ENCODE measurements around the gene RXRA. TPM values are rescaled to one million over a fixed set of nuclear protein-coding genes. Genes with fewer than 3 reads are reported as not detected.
A peak's percentile ranks its signal among the peaks of the same experiment; 100 is the strongest.

Gene RXRA
- total RNA-seq, 1 experiment from 2014 or later: 40.5 TPM

DNA sequence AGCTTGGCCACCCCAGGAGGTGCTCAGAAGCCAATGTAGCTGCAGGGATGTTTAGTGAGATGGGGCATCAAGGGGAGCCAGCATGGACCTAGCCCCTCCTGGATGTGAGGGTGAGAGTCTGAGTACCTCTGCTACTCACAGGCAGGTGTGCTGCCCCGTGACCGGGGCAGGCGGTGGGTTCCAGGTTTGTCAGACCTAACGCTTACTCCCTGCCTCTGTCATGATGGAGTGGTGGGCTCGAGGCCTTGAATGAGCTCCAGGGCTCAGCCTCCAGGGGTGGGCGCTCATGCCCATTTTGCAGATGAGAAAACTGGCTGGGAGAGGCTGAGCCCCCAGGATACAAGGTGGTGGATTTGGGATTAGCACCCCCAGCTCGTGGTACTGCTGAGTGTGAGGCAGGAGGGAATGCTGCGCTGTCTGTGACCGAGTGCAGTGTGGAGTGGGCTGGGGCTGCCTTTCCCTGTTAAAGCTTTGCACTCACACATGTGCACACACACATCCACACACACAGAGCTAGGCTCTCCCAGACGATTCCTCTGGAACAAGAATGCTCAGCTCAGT lies 1.5 kb downstream of the RXRA start:
- Histone ChIP-seq H3K36me3 (0 out of 2 replicates have a peak, but pooled peaks cover 2% of the 10 kb centered on the region), H3K27me3 (no peaks in the 10 kb centered on the region), H3K9me3 (no peaks in the 10 kb centered on the region), H3K4me3 (peak overlapping the region; percentile 66)
- DNase-seq: no peak

DNA sequence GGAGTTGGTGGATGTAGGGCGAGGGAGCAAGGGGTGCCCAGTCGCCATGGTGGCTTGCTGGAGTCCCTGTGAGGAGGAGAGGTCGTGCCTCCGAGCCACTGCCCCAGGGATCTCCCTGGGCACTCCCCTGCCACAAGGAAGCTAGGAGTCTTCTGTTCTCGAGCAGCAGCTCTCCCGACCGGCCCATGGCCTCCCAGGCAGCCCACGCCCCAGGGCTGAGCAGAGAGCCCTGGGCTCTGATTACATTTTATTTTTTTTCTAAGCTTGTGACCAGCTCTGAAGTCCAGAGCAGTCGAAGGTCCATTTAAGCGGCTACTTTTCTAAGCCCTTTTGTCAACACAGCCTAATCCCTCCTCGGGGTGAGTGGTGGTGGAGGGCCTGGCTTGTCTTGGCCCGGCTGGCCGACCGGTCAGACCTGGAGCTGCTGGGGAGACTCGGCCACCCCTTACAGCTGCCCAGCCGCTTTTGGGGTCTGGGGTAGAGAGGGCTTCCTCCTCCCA lies 2.1 kb downstream of the RXRA start:
- no peaks in the 10 kb centered on the region for H3K27me3 ChIP-seq
- peak; percentile 45 for DNase-seq
- H3K4me3 ChIP-seq: peak overlapping the region; percentile 66
- H3K36me3 ChIP-seq: 0 out of 2 replicates have a peak, but pooled peaks cover 2% of the 10 kb centered on the region
- no peaks in the 10 kb centered on the region for H3K9me3 ChIP-seq

DNA sequence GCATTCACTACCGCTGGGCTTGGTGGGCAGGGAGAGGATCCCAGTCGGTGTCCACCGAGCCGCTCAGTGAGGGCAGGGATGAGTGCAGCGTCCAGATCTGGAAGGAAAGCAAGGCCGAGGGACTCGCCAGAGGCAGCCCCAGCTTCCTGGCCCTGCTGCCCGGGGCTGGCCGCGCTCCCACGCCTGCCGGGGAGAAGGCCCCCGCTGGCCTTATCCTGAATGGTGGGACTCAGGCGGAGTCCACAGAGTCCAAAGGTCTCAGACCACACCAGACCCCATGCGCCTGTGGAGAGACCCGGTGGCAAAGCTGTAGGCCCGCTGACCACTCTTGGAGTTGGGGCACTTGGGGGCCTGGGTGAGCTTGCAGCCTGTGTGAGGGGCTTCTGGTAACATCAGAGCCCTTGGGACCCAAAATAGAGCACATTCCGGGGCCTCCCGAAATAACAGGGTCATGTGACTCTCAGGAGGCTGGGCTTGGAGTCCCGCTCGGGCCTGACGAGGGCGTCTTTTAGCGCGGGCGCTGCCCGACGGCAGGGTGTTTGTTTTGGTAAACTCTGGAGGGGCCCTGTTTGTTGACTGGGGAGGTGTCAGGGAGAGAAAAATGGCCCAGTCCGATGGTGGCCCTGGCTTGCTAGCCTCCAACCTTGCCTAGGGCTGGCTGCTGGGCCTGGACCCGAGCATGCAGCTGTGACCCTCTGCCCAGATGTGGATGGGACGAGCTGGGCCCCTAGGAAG lies 2.8 kb downstream of the RXRA start:
- peak overlapping the region; percentile 66 for H3K4me3 ChIP-seq
- no peaks in the 10 kb centered on the region for H3K27me3 ChIP-seq
- peak; percentile 52 for DNase-seq
- no peaks in the 10 kb centered on the region for H3K9me3 ChIP-seq
- 0 out of 2 replicates have a peak, but pooled peaks cover 2% of the 10 kb centered on the region for H3K36me3 ChIP-seq

DNA sequence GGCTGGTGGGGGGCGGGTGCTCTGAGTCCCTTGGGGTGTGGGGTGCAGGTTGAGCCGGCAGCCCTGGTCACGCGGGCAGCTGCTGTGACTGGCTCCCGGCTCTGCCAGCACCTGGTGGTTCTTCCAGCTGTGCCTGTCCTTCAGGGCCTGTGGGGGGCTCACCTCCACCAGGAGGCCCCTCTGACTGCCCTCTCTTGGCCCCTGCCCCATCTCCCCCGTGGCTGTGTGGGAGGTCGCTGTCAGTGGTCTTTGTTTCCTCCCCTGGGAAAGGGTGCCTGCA lies 3.3 kb downstream of the RXRA start:
- DNase-seq: no peak
- Histone ChIP-seq H3K9me3 (no peaks in the 10 kb centered on the region), H3K27me3 (no peaks in the 10 kb centered on the region), H3K4me3 (peak overlapping the region; percentile 66), H3K36me3 (0 out of 2 replicates have a peak, but pooled peaks cover 2% of the 10 kb centered on the region)

DNA sequence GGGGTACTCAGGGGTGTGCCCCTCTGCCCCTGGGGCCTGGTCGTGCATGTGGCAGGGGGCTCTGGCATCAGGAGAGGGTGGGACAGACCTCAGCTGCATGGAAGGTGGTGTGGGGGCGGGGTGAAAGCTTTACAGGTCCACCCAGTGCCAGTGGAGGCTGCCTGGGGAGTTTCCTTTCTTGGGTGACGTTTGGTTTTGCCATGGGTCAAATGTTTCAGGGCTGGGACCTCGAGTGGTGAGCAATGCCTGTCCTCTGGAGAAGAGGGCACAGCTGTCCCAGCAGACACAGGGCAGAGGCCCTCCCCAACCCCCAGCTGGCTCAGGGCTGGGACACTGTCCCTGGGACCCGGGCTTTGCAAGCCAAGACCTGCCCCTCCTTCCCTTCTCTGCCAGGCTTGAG lies 3.6 kb downstream of the RXRA start:
- H3K27me3 ChIP-seq: no peaks in the 10 kb centered on the region
- 0 out of 2 replicates have a peak, but pooled peaks cover 2% of the 10 kb centered on the region for H3K36me3 ChIP-seq
- no peaks in the 10 kb centered on the region for H3K9me3 ChIP-seq
- H3K4me3 ChIP-seq: no peak overlapping the region; the same call in 1 of the 2 replicates
- DNase-seq: no peak

DNA sequence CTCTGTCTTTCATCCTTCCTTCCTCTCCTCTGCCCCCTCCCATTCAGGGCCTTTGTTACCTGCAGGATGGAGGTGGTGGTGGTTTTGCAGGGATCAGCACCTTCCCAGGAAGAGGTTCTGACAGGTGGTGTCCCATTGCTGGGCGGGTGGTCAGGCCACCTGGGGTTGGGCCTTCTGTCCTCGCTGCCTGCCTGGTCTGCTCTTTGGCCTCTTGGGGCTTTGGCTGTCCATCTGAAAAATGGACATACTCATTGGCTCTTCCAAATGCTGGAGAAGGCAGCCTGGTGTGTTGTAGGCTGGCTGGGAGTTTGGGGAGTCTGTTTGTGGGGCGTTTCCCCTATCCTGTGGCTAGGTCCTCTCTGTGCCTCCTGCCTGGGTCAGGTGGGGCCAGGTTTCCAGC lies 4.3 kb downstream of the RXRA start:
- no peaks in the 10 kb centered on the region for H3K27me3 ChIP-seq
- DNase-seq: no peak
- no peak overlapping the region for H3K4me3 ChIP-seq
- H3K36me3 ChIP-seq: 0 out of 2 replicates have a peak, but pooled peaks cover 2% of the 10 kb centered on the region
- no peaks in the 10 kb centered on the region for H3K9me3 ChIP-seq

DNA sequence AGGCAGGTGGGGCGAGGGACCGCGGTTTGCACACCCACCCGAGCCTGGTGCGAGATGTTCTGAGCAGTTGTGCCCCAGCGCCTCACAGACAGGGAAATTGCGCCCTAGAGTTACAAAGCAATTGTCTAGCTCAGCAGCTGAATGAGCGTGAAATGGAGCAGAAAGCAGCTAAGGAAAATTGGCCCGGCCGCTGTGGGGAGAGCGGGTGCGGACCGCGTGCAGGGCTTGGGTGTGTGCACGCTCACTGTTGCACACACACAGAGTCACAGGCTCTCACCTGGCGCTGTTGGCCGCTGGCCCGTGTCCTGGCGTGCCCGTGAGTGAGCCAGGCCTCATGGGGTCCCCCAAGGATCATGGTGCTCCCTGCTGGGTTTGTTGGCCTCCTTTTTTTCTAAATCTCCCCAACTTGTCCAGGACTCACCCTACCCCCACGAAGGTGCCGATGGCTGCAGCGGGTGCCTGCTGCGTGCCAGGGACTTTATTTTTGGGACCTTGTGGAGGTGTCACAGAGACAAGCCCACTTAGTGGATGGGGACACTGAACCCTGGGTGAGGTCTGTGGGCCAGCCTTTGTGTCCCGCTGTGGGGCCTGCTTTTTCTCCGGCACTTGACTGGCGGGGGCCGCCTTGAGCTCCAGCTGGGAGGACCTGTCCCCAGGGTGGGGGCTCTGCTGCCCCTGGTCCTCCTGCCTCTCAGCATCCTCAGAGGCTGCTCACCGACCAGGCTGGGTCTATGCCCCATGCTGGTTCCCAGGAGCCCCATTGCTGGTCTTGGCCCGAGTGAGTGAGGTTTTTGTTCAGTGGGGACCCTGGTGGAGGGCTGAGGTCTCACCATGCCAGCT lies 5.2 kb downstream of the RXRA start:
- H3K27me3 ChIP-seq: no peaks in the 10 kb centered on the region
- no peak overlapping the region for H3K4me3 ChIP-seq
- no peaks in the 10 kb centered on the region for H3K9me3 ChIP-seq
- H3K36me3 ChIP-seq: 0 out of 2 replicates have a peak, but pooled peaks cover 2% of the 10 kb centered on the region
- no peak for DNase-seq

DNA sequence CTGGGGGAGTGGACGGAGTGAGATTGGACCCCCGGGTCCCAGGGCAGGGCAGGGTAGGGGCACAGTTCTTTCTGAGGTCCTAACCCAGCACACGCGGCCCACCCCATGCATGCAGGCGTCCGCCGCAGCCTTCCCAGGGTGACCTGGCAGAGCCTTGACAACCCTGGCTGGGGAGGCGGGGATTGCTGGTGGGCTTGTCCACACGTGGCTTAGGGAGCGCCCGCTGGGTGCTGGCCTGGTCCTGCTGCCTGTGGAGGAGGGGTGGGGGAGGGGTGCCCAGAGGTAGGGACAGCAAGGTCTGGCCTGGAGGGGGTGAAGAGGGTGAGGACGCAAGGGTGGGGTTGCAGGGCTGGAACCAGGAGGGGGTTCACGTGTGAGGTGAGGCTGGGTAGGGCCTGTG lies 6.0 kb downstream of the RXRA start:
- Histone ChIP-seq H3K4me3 (no peak overlapping the region), H3K36me3 (0 out of 2 replicates have a peak, but pooled peaks cover 2% of the 10 kb centered on the region), H3K9me3 (no peaks in the 10 kb centered on the region), H3K27me3 (no peaks in the 10 kb centered on the region)
- DNase-seq: no peak

DNA sequence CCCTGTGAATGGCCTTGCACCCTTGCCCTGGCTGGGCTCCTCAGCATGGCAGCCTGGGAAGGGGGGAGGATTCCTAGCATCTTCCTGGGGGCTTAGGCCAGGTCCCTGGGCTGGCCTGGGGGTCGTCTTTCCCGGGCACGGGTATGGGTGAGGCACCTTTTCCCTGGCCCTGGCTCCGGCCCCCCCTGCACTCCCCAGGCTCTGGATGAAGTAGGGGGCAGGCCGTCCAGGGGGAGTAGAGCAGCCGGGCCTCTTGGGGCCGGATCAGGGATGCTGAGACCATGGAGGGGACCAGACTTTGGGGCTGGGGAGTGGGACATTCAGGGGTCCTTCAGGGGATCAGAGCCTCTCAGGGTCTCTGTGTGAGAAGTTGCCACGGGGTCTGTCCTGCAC lies 6.6 kb downstream of the RXRA start:
- Histone ChIP-seq H3K4me3 (no peak overlapping the region), H3K36me3 (peaks cover 2% of the 10 kb centered on the region; the same call in 1 of the 2 replicates), H3K9me3 (no peaks in the 10 kb centered on the region), H3K27me3 (no peaks in the 10 kb centered on the region)
- no peak for DNase-seq

DNA sequence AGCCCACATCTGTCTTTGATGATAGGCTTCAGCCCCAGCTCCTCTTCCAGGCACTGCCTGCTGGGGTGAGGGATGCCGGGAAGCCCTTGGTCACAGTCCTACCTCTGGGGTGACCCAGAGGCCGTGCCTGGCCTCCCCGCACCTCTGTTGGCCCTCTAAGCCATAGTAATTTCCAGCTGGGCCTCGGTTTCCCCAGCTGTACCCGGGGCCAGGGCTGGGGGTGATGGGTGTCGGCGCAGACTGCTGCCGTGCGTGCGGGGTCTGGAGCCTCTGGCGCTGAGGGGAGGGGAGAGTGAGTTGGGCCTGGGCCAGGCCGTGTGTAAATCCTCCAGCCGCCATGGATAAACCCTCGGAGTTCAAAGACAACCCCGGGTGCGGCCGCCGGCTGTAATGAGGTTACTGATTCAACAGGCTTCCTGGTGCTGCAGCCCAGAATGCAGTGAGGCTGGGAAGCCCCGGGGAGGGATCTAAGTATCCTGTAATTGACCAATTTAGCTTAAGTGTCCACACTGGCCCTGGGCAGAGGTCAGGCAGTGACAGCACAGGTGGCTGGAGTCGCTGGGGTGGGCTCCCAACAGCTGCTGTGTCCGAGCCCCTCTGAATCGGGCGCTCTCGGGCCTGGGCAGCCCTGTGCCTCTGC lies 7.1 kb downstream of the RXRA start:
- H3K27me3 ChIP-seq: no peaks in the 10 kb centered on the region
- DNase-seq: no peak
- H3K36me3 ChIP-seq: no peaks in the 10 kb centered on the region; the same call in 1 of the 2 replicates
- no peak overlapping the region for H3K4me3 ChIP-seq
- H3K9me3 ChIP-seq: no peaks in the 10 kb centered on the region

DNA sequence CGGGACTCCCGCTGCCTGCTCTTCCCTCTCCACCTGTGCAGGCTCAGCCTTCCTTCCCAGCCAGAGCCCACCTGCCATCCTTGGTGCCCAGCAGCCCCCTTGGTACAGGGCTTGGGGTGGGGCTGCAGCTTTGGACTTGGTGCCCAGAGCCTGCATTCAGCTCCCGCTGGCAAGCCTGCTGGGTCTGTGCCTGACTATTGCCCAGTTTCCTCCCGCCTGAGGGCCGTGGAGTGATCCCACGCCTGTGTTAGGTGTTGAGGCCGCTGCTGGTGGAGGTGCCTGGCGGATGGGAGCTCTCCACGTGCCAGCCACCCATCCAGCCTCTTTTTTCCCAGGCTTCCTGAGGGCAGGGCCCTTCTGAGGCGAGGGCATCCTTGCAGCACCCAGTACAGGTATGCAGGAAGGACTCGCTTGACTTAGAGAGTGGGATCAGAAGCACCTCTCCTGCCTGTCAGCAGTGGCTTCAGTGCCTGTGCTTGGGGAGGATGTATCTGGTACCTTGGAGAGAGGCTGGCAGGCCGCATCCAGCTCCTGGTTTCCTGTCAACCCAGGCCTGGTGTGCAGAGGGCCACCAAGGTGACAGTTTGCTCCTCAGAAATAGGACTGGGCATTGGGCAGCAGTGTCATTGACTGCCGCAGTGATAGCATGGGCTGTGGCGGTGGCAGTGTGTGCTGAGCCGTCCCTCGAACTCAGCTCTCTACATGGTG lies 7.8 kb downstream of the RXRA start:
- no peak overlapping the region for H3K4me3 ChIP-seq
- H3K9me3 ChIP-seq: no peaks in the 10 kb centered on the region
- H3K36me3 ChIP-seq: no peaks in the 10 kb centered on the region; the same call in 1 of the 2 replicates
- DNase-seq: no peak
- no peaks in the 10 kb centered on the region for H3K27me3 ChIP-seq

DNA sequence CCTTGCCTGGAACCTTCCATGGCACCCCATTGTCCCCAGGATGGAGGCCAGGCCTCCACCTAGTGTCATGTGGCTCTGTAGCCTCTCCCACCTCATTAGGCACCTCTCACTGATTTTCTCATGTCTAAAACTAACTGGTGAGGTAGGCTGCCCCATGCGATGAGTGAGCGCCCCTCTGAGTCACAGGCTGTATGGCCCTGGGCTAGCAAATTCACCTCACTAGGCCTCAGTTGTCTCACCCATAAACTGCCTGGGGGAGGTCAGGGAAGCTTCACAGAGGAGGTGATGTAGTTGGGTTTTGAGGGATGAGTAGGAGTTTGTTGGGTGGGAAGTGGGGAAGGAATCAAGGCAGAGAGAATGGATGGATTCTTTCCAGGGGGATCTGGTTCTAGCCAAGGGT lies 8.8 kb downstream of the RXRA start:
- Histone ChIP-seq H3K4me3 (no peak overlapping the region), H3K9me3 (no peaks in the 10 kb centered on the region), H3K36me3 (no peaks in the 10 kb centered on the region; the same call in 1 of the 2 replicates), H3K27me3 (no peaks in the 10 kb centered on the region)
- DNase-seq: peak; percentile 68

DNA sequence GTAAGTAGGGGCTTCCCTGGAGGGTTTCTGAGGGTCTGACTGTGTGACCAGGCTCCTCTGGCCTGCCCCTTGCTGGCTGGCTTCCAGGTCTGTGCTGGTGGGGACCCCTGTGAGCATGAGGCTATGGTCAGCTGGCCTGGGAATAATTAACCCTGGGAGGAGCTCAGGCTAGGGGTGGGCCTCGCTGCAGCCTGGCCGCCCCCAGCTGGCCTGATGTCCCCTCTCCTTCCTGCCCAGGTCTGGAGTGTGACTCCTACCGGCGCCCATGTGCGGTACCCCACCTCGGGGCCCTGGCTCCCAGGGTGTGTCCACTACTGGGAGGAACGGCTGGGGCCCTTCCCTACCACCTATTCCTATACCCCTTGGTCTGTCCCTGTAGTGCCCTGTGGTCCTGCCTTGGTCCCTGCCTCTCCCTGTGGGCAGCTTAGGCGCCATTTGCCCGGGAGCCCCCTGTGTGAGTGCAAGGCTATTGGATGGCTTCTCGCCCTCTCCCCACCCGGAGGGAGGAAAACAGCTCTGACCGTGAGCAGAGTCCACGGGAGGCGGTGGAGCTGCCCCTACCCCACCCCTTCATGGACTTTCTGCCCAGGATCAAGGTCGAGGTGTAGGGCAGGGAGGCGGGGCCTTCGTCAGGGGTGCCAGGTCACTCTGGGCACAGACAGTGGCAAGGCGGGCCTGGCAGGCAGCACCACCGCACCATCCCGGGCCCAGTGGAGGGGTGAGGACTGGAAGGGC lies 9.4 kb downstream of the RXRA start:
- H3K4me3 ChIP-seq: no peak overlapping the region

DNA sequence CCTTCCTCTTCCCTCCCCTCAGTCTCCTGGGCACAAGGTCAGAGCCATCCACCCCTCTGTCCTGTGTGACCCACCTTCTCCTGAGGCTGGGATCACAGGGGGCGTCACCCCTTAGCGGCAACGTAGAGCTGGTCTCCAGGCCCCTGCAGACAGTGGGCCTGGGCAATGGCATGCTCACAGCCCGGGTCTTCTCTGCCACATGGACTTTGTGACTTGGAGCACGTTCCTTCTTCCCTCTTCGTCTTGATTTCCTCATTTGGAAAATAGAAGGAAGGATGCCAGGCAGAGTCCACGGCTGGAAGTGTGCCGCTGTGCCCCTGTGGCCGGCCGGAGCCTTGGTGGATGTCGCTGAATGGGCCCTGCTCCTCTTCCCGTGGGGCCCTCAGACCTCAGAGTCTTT lies 10.0 kb downstream of the RXRA start:
- DNase-seq: no peak
- Histone ChIP-seq H3K36me3 (no peaks in the 10 kb centered on the region; the same call in 1 of the 2 replicates), H3K9me3 (no peaks in the 10 kb centered on the region)

More for the DNA sequence above, 9.4 kb downstream of the RXRA start:
- no peaks in the 10 kb centered on the region for H3K9me3 ChIP-seq
- DNase-seq: no peak
- H3K27me3 ChIP-seq: no peaks in the 10 kb centered on the region
- no peaks in the 10 kb centered on the region; the same call in 1 of the 2 replicates for H3K36me3 ChIP-seq

DNA sequence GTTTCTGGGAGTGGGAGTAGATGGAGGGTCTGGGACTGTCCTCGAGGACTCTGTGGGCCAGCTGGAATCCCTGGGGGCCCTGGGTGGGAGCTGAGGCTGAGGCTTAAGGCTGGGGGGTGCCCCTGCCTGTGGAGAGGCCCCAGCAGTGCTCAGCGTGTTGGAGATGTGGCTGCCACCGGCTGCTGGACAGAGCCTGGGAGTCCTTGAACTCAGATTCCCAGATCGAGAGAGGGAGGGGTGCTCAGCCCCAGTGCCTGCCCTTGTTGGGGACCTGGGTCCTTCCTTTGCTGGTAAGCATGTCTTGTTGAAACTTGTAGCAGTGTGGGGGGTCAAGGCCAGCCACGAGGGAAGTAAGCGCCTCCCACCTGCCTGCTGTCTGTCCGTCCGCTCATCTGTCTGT lies 10.7 kb downstream of the RXRA start:
- Histone ChIP-seq H3K36me3 (no peaks in the 10 kb centered on the region; the same call in 1 of the 2 replicates), H3K4me3 (no peak overlapping the region), H3K9me3 (no peaks in the 10 kb centered on the region), H3K27me3 (no peaks in the 10 kb centered on the region)
- no peak for DNase-seq

More for the DNA sequence above, 10.0 kb downstream of the RXRA start:
- H3K27me3 ChIP-seq: no peaks in the 10 kb centered on the region
- H3K4me3 ChIP-seq: no peak overlapping the region
